Kidney epithelial cell (primary cell): ENCODE data around the gene RNASE1. TPM values are rescaled to one million over a fixed set of nuclear protein-coding genes. Genes with fewer than 3 reads are reported as not detected.

Experiments
- DNase-seq: peaks from one replicate; pipeline ENCODE4 v3.0.0-alpha.2; 2010; ENCODE audit warnings: low read depth
- H3K27me3 ChIP-seq: 2 replicates; pipeline ENCODE4 v1.6.0; 2011; ENCODE audit warnings: low read length; ENCODE audit not compliant: control insufficient read depth, insufficient read depth
- H3K36me3 ChIP-seq: 2 replicates; pipeline ENCODE4 v1.5.1; 2011; ENCODE audit warnings: low read length; ENCODE audit not compliant: control insufficient read depth, insufficient read depth
- H3K4me3 ChIP-seq: 2 replicates; pipeline ENCODE4 v1.5.1; 2011; ENCODE audit warnings: low read depth, mild to moderate bottlenecking, control low read depth, low read length
- total RNA-seq: library from RNA; depleted of rRNA; stranded (reverse); fragments of >200 nt; gene quantifications from 2 replicates; pipeline ENCODE4 v1.2.3, GENCODE V29; 2015
- TF ChIP-seq, protein P1 (sequence below): IDR thresholded peaks from 2 replicates; pipeline ENCODE4 v1.5.1; 2011; ENCODE audit warnings: mild to moderate bottlenecking, moderate library complexity, low read length, control low read depth, inconsistent platforms; ENCODE audit not compliant: insufficient read depth, poor library complexity, severe bottlenecking

Gene RNASE1
- total RNA-seq, 1 donor from 2014 or later = not detected

- no peak overlapping the region for H3K4me3 ChIP-seq
- no peaks in the 10 kb centered on the region for H3K36me3 ChIP-seq
- no peaks in the 10 kb centered on the region for H3K27me3 ChIP-seq
- no peak for DNase-seq
- TF ChIP-seq, protein P1, sequence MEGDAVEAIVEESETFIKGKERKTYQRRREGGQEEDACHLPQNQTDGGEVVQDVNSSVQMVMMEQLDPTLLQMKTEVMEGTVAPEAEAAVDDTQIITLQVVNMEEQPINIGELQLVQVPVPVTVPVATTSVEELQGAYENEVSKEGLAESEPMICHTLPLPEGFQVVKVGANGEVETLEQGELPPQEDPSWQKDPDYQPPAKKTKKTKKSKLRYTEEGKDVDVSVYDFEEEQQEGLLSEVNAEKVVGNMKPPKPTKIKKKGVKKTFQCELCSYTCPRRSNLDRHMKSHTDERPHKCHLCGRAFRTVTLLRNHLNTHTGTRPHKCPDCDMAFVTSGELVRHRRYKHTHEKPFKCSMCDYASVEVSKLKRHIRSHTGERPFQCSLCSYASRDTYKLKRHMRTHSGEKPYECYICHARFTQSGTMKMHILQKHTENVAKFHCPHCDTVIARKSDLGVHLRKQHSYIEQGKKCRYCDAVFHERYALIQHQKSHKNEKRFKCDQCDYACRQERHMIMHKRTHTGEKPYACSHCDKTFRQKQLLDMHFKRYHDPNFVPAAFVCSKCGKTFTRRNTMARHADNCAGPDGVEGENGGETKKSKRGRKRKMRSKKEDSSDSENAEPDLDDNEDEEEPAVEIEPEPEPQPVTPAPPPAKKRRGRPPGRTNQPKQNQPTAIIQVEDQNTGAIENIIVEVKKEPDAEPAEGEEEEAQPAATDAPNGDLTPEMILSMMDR = no peak
Observed at GRCh38 chr14:20782280-20782890, 20.3 kb downstream of the RNASE1 start.

GRCh38 chr14:20781803-20782202, 20.8 kb downstream of the RNASE1 start:
- no peaks in the 10 kb centered on the region for H3K36me3 ChIP-seq

DNA sequence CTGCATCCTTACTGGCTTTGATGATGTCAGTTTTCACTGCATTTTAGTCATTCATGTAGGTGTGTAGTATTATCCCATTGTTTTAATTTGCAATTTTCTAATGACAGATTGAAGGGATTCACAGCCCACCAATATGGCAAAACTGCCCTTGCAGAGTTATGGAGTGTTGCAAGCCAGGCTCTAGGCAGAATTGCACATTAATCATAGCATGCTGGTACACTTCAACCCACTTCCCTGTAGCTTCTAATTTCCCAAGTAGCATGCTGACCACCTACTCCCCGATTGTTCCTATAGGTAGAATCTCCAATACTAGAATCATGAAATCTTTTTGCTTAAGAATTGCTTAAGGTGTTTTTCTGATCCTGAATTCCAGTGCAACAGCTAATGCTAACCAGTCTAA, 26.7 kb downstream of the RNASE1 start:
- TF ChIP-seq, protein P1 = no peak
- Histone ChIP-seq H3K27me3 (peaks cover 4% of the 10 kb centered on the region), H3K4me3 (no peak overlapping the region), H3K36me3 (no peaks in the 10 kb centered on the region)
- DNase-seq = no peak

More at GRCh38 chr14:20781803-20782202, 20.8 kb downstream of the RNASE1 start:
- TF ChIP-seq, protein P1 = no peak
- no peak for DNase-seq
- H3K27me3 ChIP-seq = no peaks in the 10 kb centered on the region
- no peak overlapping the region for H3K4me3 ChIP-seq

- no peak overlapping the region for H3K4me3 ChIP-seq
- peaks cover 4% of the 10 kb centered on the region for H3K27me3 ChIP-seq
- no peak for DNase-seq
- TF ChIP-seq, protein P1 = no peak
- H3K36me3 ChIP-seq = no peaks in the 10 kb centered on the region
Observed at GRCh38 chr14:20775043-20775442, 27.6 kb downstream of the RNASE1 start.

- Histone ChIP-seq H3K36me3 (no peaks in the 10 kb centered on the region), H3K4me3 (no peak overlapping the region), H3K27me3 (peaks cover 4% of the 10 kb centered on the region)
- no peak for DNase-seq
- TF ChIP-seq, protein P1 = no peak
Observed at GRCh38 chr14:20774258-20774824, 28.3 kb downstream of the RNASE1 start.

DNA sequence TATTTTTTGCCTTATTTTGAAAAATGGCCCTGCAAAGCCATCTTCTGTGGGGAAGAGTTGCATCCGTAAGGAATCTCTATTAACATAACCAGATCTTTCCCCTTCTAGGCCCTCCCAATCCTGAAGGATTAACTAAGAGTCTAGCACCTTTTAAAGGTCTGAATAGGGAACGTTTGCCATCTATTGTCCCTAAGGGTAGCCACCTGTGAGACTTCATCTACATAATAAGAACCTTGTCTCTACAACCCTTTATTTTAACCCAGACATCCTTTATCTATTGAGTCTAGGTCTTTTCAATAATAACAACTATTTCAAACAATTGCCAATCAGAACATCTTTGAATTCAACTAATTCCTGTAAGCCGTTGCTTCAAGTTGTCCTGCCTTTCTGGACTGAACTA, 30.0 kb downstream of the RNASE1 start:
- Histone ChIP-seq H3K36me3 (no peaks in the 10 kb centered on the region), H3K4me3 (no peak overlapping the region), H3K27me3 (peaks cover 4% of the 10 kb centered on the region)
- TF ChIP-seq, protein P1 = no peak
- DNase-seq = no peak
